Kidney epithelial cell (primary cell): ENCODE measurements around the gene SLCO3A1. TPM values are rescaled to one million over a fixed set of nuclear protein-coding genes. Genes with fewer than 3 reads are reported as not detected.

Source experiments
- DNase-seq: peaks from one replicate; pipeline ENCODE4 v3.0.0-alpha.2; 2010; ENCODE audit warnings: low read depth
- H3K27me3 ChIP-seq: 2 replicates; pipeline ENCODE4 v1.6.0; 2011; ENCODE audit warnings: low read length; ENCODE audit not compliant: control insufficient read depth, insufficient read depth
- H3K36me3 ChIP-seq: 2 replicates; pipeline ENCODE4 v1.5.1; 2011; ENCODE audit warnings: low read length; ENCODE audit not compliant: control insufficient read depth, insufficient read depth
- H3K4me3 ChIP-seq: 2 replicates; pipeline ENCODE4 v1.5.1; 2011; ENCODE audit warnings: low read depth, mild to moderate bottlenecking, control low read depth, low read length
- total RNA-seq: library from RNA; depleted of rRNA; stranded (reverse); fragments of >200 nt; gene quantifications from 2 replicates; pipeline ENCODE4 v1.2.3, GENCODE V29; 2015
- TF ChIP-seq, protein P1 (sequence below): IDR thresholded peaks from 2 replicates; pipeline ENCODE4 v1.5.1; 2011; ENCODE audit warnings: mild to moderate bottlenecking, moderate library complexity, low read length, control low read depth, inconsistent platforms; ENCODE audit not compliant: insufficient read depth, poor library complexity, severe bottlenecking

Gene SLCO3A1
- total RNA-seq, 1 donor from 2014 or later = 3.1 TPM

DNA sequence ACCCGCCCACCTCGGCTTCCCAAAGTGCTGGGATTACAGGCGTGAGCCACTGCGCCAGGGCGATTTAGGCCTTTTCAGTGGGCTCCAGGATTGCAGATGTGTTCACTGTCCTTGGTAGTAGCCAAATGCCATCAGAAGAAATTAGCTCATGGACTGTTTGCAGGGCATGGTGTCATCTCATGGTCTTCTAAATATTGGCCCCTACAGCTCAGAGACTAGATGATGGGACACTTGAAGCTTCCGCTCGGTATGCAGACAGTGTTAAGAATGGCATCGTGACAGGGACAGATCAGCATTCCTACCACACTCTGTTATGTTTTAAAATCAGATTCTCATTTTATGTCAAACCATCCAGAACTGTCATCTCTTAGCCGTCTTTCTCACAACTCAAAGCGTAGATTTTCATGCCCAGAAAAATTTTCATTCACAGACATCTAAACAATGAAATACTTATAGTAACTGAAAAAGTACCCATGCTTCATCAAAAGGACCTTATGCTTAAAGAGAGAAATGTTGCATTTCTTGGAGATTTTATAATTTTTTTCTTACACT, 24.9 kb downstream of the SLCO3A1 start:
- Histone ChIP-seq H3K4me3 (no peak overlapping the region), H3K36me3 (no peaks in the 10 kb centered on the region), H3K27me3 (no peaks in the 10 kb centered on the region)
- TF ChIP-seq, protein P1, sequence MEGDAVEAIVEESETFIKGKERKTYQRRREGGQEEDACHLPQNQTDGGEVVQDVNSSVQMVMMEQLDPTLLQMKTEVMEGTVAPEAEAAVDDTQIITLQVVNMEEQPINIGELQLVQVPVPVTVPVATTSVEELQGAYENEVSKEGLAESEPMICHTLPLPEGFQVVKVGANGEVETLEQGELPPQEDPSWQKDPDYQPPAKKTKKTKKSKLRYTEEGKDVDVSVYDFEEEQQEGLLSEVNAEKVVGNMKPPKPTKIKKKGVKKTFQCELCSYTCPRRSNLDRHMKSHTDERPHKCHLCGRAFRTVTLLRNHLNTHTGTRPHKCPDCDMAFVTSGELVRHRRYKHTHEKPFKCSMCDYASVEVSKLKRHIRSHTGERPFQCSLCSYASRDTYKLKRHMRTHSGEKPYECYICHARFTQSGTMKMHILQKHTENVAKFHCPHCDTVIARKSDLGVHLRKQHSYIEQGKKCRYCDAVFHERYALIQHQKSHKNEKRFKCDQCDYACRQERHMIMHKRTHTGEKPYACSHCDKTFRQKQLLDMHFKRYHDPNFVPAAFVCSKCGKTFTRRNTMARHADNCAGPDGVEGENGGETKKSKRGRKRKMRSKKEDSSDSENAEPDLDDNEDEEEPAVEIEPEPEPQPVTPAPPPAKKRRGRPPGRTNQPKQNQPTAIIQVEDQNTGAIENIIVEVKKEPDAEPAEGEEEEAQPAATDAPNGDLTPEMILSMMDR = no peak
- no peak for DNase-seq

DNA sequence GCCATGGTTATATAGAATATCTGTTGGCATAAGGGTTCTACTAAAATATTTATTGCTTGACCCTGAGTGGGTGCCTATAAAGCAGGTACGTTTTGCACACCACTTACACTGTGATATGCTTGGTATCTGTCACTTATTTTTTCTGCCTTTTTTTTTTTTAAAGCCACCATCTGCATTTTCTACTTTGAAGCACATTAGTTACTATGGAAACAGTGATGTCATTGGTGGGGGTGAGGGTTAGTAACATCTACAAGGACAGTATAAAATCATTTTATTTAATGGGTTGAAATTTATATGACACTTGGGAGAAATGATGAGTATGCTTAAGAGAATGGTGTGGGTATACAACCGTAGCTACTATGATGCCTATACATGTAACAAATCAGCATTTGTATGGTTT, 25.6 kb downstream of the SLCO3A1 start:
- no peak overlapping the region for H3K4me3 ChIP-seq
- no peaks in the 10 kb centered on the region for H3K27me3 ChIP-seq
- DNase-seq = no peak
- no peaks in the 10 kb centered on the region for H3K36me3 ChIP-seq
- TF ChIP-seq, protein P1 = no peak

DNA sequence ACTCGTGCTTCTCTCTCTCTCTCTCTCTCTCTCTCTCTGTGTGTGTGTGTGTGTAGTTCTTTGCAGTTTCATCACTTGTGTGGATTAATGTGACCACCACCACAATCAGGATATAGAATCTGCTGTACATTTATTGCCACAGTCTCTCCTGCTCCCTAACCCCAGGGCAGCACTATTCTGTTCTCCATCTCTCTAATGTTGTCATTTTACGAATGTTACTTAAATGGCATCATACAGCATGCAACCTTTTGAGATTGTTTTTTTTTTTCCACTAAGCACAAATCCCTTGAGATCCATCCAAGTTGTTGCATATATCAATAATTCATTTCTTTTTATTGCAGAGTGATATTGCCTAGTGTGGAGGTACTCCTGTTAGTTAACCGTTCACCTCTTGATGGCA, 26.9 kb downstream of the SLCO3A1 start:
- TF ChIP-seq, protein P1 = no peak
- Histone ChIP-seq H3K4me3 (no peak overlapping the region), H3K27me3 (no peaks in the 10 kb centered on the region), H3K36me3 (no peaks in the 10 kb centered on the region)
- no peak for DNase-seq

DNA sequence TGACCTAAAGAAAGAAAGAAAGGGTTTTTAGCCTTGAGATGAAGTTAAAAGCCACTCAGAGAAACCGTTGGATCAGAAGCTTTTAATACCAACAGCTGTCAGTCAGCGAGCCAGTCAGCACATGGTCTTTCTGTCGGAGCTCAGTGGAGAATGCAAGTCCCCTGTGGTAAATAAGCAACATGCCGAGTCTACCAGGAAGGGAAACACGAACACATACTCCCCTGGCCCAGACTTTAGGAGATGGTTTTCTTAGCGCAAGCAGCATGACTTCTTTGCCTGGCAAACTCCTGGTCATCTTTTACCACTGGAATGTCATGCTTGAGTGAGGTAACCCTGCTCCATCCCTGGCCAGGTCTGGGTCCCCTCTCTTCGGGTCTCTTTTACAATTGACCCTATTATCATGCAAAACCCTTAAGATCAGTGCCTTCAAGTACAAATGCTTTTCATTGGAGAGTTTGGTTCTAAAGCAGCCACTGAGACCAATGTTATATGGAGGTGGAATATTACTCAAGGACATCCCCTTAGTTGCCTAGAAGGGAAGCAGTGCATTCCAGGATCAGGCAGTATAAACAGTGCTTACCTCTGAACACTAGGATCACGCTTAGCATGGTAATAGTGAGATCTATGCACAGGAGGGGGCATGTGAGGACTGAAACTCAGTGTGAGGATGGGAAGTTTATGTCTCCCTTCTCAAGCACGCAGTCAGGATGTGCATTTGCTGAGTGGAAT, 28.2 kb downstream of the SLCO3A1 start:
- Histone ChIP-seq H3K4me3 (no peak overlapping the region), H3K27me3 (no peaks in the 10 kb centered on the region), H3K36me3 (no peaks in the 10 kb centered on the region)
- TF ChIP-seq, protein P1 = no peak
- DNase-seq = no peak

DNA sequence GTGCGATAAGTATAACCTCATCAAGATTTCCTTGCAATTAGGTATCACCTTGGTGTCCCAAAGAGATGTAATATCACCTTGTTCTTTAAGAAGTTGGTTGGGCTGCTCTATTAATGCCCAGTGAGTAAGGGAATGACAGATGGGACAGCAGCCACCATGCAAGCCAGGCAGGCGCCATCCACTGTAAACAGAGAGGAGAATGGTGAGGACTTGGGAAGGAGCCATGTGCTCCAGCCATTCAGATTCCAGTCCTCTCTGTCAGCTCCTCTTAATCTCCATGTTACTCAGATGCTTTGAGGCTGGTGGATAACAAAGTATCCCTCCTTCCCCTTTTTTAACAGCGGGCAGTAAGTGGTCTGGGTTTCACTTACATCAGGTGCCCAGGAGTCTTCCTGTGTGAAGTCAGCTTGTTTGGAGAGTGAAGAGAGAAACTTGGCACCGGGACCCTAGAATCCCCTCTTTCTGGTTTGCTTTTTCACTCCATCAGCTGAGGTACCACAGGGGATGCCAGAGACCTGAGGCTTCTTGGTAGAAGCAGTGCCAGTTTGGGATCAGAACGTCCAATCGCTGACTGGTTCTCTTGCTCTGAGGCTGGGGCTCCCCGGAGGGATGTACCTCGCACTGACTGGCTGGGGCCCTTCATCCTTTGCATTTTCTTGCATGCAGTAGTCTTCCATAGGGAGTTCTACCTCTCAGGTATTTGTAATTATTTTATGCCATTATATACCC, 29.5 kb downstream of the SLCO3A1 start:
- H3K4me3 ChIP-seq = no peak overlapping the region
- no peaks in the 10 kb centered on the region for H3K27me3 ChIP-seq
- DNase-seq = no peak
- TF ChIP-seq, protein P1 = no peak
- H3K36me3 ChIP-seq = no peaks in the 10 kb centered on the region
